ENCODE data around the gene CERK.

GRCh38 chr22:46635756-46636155 is 102.3 kb downstream of the CERK start:
- TF ChIP-seq POLR2A (IDR thresholded peaks at IDR 0.05) = no peak
- TF ChIP-seq CTCF (IDR thresholded peaks at IDR 0.05) = no peak
